Embryonic facial prominence (tissue), 1 donor: ENCODE results near the gene LARP1.
"Not testable (repeated sequence)": the region's sequence is repeated elsewhere in the genome, so short reads cannot be mapped to it uniquely, and the experiment has no call there.

ENCODE experiments used
- DNase-seq: peaks from one replicate; pipeline ENCODE4 v3.0.0-alpha.2; 2016; ENCODE audit errors: extremely low spot score

LARP1 gene

DNA sequence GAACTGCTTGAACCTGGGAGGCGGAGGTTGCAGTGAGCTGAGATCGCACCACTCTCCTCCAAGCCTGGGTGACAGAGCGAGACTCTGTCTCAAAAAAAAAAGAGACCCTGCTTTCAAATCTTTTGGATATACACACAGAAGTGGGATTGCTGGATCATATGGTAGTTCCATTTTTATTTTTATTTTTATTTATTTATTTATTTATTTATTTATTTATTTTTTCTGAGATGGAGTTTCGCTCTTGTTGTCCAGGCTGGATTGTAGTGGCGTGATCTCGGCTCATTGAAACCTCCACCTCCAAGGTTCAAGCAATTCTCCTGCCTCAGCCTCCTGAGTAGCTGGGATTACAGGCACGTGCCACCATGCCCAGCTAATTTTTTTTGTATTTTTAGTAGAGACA, 19.8 kb upstream of the LARP1 start:
- DNase-seq = not testable (repeated sequence)

DNA sequence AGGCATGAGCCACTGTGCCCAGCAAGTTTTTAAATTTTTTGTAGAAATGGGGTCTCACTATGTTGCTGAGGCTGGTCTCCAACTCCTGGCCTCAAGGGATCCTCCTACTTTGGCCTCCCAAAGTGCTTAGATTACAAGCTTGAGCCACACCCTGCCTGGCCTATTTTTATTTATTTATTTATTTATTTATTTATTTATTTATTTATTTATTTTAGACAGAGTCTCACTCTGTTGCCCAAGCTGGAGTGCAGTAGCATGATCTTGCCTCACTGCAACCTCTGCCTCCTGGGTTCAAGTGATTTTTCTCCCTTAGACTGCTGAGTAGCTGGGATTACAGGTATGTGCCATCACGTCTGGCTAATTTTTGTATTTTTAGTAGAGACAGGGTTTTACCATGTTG, 18.8 kb upstream of the LARP1 start:
- DNase-seq = not testable (repeated sequence)

DNA sequence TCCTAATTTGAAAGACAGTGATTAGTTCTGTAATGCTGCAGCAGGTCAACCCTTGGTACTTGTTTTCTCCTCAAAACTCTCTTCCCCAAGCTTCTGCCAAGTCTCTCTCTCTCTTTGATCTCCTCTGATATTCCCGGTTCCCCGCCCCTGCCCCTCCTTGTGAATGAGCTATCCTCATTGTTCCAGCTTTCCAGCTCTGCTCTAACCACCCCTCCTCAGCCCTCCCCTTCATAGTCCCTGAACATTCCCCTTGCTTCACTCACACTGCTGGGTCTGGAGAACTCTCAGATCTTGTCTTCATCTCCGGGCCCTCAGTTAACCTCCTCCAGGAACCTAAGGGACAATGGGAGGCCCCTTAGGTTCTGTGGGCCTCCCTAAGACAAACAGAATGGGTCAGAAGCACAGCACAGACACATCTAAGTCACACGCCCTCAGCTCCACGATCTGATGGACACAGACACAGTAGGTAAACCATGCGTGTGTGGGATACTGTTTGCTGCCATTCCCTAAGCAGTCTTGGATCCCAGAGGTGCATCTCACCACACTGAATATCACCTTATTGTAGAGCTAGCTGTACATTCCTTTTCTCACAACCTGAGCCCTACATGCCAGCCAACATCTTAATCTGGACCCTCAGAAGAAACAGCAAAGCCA, 17.4 kb upstream of the LARP1 start:
- DNase-seq = no peak

DNA sequence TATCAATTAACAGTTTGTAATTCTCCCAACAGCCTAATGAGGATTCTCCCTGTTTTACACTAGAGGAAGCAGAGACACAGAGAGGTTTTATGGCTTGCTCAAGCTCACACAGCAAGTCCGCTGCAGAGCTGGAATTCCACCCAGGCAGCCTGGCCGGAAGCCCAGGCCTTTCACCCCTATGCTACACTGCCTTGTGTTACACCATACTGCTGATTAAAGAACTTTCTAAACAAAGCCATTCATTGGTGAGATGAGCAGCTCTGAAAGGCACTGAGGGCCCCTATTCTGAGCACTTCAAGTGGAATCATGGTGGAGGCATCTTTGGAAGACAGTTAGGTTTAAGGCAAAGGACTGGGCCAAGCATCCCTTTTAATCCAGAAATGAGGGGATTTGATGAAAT, 14.7 kb upstream of the LARP1 start:
- DNase-seq = no peak

DNA sequence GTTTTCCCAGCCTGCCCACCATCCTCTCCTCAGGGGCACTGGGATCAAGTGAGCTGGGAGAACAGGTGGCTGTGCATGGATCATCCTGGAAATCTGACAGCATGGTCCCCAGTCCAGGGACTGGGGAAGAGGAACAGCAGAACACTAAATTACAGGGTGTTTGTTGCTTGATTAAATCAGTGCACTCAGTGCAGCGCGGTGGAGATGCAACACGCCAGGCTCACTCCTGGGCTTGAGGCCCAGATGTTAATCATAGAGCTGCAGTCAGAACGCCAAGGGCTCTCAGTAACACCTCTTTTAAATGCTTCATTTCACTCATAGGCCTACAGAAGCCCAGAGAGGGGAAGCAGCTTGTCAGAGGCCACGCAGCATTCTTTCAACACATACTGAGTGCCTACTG, 14.2 kb upstream of the LARP1 start:
- no peak for DNase-seq

DNA sequence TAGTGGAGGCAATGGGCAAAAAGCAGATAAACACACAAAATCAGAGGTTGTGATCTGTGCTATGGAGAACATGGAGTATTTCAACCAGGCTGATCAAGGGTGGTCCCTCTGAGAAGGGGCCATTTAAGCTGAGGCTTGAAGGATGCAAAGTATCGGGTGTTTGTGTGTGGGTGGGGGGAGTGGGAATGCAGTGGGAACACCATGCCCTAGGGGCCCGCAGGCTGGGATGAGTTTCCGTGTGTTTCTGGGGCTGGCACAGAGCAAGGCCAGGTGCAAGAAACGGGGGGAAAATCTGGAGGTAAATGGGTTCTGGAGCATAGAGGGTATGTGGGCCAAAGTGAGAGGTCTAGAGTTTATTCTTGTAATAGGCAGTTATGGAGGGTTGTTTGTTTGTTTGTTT, 13.8 kb upstream of the LARP1 start:
- no peak for DNase-seq

DNA sequence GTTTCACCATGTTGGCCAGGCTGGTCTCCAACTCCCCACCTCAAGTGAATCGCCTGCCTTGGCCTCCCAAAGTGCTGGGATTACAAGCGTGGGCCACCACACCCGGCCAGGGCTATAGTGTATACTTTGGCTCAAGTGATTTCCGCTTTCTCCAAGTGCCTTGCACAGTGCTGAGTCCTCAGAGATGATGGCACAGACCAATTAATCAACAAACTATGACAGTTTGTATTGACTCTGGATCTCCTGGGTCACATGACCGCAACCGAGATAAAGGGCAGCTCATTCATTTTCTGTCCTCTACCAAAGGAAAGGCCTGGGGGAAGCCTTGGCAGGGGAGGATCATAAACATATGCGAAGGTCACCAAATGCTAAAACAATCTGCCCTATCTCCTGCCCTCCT, 11.4 kb upstream of the LARP1 start:
- no peak for DNase-seq

DNA sequence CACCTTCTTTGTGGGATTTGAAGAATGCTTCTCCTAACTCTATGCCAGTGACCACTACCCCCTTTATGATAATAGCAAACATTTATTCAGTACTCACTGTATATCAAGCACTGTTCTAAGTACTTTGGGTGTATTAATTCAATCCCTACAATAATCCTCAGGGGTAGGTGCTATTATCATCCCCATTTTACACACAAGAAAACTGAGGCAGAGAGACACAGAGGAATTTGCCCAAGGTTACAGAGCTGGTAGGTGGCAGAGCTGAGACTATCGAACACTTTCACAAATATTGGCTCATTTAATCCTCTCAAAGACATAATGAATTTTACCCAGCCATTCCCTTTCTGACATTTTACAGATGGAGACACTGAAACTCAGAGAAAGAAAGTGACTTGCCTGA, 9.8 kb upstream of the LARP1 start:
- no peak for DNase-seq

DNA sequence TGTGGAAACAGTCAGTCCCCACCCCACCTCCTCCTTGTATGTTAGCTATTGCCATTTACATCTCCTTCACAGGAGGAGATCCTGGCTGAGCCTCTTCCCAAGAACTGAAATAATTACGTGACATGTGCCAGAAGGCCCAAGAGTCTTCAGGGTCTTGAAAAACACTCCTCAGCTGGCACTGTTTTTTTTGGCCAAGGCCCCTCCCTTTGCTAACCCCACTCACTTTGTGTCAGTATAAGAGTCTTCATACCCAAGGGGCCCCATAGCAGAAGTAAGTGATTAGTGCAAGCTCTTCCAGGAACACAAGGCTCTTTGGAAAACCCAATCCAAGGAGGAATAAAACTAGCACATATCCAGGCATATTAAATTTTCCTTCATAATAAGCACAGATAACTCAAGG, 5.7 kb upstream of the LARP1 start:
- DNase-seq = no peak

DNA sequence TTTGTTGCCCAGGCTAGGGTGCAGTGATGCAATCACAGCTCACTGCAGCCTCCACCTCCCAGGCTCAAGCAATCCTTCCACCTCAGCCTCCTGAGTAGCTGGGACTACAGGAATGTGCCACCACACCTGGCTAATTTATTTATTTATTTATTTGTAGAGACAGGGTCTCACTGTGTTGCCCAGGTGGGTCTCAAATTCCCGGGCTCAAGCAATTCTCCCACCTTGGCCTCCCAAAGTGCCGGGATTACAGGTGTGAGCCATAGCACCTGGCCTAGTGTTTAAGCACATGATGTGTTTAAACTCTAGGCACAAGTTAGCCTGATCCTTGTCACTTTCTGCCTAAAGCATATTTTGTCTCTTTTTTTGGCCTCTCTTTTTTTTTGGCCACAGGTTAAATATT, 4.5 kb upstream of the LARP1 start:
- DNase-seq = not testable (repeated sequence)

DNA sequence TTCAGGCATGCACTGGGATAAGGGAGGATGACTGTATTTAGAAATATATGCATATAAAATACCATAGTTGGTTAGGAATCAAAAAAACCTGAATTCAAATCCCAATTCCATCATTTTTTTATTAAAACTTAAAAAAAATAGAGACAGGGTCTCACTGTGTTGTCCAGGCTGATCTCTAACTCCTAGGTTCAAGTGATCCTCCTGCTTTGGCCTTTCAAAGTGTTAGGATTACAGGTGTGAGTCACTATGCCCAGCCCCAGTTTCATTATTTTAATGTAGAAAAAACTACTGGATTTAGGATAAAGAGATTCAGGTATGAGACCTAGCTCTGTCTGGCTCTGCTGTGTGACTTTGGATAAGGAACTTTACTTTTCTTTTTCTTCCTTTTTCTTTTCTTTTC, 3.3 kb upstream of the LARP1 start:
- DNase-seq = no peak

DNA sequence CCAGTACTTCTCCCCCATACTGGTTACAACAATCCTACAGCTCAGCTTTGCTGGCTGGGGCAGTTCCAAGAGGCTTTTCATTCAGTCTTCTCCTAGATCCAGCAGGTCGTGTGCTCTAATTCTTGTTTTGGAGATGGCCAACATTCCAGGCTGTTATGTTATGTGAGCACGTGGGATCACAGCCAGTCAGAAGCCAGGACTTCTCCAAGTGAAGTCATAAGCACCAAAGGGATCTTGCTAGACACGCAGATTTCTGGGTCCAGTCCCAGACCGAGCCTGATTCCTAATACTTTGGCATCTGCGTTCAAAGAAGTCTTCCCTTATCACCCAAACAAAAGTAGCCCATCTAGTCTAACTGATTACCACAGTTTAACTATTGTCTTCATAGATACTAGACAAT, 1.4 kb upstream of the LARP1 start:
- peak; percentile 53 for DNase-seq

DNA sequence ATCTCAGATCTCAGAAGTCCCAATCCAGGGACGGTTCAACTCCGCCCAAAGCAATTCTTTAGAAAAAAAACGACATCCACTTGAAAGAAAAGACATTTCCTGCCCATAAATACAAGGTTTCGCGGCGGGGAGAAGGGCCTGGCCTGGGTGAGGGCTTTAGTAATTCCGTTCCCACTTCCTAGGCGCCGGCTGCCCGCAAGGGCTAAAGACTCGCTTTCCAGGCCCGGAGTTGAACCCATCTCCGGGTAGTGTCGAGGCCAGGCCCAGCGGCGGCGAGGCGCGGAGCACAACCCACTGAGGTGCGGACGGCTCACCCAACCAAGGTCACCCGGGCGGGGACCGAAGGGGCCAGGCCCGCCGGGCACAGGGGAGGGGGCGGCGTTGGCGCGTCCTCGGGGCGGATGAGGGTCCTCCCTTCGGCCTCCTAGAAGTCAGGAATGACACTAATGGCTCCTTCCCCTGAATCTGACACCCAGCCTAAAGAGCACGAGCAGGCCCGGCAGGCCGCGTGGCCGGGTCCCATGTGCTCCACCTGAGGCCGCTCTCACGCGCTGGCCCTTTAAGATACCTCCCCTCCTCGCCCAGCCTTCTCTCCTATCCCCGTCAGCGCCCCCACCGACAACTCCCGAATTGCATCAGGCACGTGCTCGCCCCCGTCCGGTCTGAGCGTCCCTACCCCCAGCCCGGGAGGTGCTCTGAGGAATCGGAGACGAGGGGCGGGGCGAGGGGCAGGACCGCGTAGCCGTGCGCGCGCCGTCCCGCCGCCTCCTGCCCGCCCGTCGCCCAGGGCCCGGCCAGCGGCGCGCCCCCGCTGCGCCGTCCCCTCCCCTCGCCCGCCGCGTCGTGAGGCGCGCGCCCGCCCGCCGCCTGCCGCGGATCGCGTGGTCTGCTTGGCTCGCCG, 467 bp upstream of the LARP1 start:
- peak; percentile 98 for DNase-seq

DNA sequence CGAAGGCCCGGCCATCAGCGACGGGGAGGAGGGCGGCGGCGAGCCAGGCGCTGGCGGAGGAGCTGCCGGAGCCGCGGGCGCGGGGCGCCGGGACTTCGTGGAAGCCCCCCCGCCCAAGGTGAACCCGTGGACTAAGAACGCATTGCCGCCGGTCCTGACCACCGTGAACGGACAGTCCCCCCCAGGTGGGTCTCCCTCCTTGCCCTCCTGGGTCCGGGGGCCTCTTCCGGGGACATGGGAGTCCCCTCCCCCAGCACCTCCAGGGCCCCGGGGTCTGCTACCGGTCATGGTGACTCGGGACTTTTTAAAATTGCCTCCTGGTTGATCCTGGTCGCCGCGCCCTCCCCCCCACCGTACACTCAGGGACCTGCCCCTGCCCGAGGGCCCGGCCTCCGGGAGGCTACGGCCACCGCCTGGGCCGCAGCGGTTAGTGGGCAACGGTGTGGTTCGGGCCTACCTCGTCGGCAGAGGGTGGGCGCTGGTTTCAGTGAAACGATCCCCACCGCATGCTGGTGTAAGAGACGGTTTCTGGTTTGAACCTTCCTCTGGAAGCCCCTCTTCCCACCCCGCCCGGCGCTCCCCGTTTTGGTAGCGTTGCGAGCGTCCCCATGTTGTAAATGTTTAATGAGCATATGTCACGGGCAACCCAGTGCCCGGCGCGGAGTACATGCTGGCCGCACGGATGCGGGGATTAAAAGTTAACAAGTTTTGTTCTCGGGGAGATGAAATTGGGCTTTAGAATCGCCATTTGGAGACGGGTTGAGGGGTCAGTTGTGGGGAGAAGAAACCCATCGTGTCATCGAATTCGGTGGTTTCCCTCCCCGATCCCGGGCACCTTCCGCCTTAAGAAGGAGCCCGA, 1.1 kb downstream of the LARP1 start:
- DNase-seq = no peak

DNA sequence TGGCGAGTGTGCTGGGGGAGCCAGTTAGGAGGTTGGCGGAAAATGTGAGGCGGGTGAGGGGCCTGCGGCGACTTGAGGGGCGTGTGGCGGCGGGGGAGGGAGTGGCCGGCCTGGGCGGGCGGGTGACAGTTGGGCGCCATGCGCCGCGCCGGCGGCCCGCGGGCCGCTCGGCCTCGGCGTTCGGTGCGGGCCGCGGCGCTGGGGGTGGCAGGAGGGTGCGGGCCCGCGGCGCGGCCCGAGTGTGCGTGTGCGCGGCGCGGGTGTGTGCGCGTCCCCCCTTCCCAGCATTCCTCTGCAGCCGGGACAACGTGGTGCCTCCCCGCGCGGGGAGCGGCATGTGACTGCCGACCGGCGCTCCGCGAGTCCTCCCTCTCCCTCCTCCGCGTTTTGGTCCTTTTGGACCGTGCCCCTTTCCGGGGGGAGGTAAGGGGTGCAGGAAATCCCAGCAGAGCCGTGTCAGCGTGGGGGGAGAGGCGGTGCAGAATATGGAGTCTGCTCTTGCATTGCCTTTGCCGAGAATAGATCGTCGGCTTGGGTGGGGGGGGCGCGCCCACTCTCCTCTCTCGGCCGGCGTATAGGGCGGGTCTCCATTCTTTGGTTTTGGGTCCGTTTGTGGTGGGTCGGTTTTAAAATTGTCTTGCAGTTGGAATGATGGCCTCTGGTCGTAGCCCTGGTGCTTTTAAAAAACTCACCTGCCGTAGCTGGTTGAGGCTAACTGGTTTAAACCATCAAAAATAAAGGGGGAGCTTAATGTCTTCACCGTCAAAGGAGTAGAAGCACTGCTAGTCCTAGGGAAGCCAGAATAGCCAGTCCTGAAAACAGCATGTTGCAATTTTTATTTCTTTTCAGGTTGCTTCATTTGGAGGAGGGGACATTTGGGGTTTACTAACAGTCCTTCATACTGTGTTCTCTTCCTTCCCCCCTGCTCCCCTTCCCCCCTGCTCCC, 2.0 kb downstream of the LARP1 start:
- DNase-seq = no peak

DNA sequence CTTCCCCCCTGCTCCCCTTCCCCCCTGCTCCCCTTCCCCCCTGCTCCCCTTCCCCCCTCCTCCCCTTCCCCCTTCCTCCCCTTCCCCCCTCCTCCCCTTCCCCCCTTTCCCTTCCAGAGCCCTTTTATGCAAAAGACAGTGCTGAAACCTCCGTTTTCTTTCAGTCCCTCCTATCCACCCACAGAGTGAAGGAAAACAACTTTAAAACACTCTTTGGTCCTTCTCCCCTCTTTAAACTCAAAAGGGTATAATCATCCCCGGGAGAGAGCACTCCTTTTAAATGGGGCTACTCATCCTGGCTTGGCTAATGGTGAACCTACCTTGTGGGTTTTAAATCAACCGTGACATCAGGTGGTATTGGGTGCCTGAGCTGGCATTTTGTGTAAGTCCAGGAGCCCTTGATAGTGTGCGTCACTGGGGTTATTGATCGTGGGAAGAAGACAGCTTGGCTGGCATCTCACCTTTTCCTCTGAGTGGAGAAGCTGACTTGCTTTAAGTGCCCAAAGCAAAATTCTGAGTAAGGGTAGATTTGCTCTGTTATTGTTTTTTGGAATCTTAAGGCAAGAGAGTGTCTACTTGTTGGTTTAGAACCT, 2.7 kb downstream of the LARP1 start:
- DNase-seq = no peak

DNA sequence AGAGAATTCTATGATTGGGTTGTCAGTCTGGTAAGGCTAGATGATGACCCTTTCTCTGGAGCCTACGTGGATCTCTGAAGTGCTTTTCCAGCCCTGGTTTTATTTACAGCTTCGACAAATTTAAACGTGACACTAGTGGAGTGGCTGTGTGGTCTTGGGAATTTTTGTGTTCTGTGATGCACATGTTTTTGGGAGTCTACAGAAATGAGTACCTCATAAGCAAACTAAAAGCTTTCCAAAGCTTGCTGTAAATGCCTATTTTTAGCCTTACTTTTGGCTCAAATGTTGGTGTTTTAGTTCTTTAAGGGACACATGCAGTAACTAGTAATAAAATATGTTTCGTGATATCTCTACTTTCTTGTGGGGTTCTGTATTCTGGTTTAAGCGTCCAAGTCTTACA, 3.3 kb downstream of the LARP1 start:
- DNase-seq = no peak

DNA sequence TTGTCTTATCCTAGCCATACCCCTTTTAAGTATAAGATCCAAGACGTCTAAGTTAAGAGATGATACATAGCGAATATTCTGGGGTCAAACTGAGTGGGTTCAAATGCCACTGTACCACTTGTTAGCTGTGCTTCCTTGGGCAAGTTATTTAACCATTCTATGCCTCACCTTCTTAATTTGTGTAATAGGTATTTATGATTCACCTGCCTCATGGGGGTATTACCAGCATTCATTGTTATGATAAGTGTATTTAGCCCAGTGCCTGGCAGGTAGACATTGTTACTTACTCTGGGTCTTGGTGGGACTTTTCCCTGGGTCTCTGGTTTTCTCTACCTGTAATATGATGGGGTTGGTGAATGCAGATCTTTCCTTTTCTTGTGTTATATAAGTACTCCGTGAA, 3.8 kb downstream of the LARP1 start:
- DNase-seq = no peak

DNA sequence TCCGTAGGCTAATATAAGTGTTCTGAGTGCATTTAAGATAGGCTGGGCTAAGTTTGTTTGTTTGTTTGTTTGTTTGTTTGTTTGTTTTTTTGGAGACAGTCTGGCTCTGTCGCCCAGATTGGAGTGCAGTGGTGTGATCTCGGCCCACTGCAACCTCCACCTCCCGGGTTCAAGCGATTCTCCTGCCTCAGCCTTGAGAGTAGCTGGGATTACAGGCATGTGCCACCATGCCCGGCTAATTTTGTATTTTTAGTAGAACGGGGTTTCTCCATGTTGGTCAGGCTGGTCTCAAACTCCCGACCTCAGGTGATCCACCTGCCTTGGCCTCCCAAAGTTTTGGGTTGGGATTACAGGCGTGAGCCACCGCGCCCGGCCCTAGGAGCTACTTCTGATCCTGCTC, 4.7 kb downstream of the LARP1 start:
- not testable (repeated sequence) for DNase-seq

DNA sequence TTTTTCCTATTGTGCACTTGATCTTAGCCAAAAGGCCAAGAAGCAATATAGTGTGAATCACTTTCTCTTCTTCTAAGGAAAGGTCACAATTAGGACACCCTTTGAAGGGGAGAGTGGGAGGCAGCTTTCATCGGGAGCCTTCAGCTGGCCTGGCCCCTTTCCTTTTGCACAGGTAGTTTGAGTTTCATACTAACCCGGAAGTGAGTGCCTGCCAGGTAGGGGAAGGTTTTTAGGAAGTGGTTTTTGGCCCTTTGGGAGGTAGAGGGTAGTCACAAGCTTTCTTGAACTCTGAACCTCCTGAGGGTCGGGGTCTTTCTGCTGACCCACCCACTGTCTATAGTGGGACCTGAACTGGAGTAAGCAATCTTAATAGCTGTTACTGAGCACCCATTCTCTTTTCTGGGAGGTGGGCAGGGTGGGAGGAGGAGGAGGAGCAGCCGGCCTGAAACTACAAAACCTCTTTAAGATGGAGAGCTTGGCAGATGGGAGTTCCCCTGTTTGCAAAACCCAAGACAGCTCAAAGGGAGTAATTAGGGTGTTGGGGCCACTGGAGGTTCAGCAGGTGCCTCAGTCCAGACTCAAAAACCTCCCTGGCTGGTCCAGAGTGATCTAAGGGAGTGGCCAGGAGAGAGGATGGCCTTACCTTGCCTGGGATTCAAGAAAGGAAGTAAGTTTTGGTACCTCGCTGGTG, 6.0 kb downstream of the LARP1 start:
- DNase-seq = no peak
